ENCODE data around the gene SETD2. TPM values are rescaled to one million over a fixed set of nuclear protein-coding genes. Genes with fewer than 3 reads are reported as not detected.

Gene SETD2
- total RNA-seq, 1 experiment from 2014 or later = 60.8 TPM

DNA sequence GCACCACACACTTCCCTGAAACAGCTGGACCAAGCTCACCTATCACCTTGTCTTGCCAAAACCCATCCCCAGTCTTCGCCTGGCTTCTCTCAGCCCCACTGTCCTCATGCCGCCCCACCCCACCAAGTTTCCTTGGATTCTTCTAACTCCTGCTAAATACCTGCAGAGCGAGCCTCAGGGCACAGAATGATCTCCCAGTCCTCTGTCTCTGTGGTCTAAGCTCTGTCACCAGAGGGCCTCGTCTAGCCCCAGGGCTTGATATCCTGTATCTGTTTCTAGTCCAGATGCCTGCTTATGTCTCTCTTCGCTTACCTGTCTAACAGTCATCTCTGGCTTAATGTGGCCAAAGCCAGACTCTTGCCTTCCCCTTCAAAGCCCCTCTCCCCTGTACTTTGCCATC is 197.1 kb downstream of the SETD2 start:
- no peak overlapping the region for H3K4me3 Mint-ChIP-seq
- Histone ChIP-seq H3K27me3 (ENCODE audit: insufficient read depth, low read length) (no peaks in the 10 kb centered on the region), H3K4me1 (ENCODE audit: insufficient read depth, low read length) (no peaks in the 10 kb centered on the region), H3K79me2 (ENCODE audit: insufficient read depth, low read length) (peaks cover 60% of the 10 kb centered on the region), H3K9ac (ENCODE audit: extremely low read depth, insufficient read length, low read length) (no peak overlapping the region), H3K4ac (ENCODE audit: low read depth, low read length) (no peak overlapping the region), H4K8ac (replicated peaks; ENCODE audit: insufficient read length, low read depth, low read length) (no peak overlapping the region), H3K23me2 (ENCODE audit: insufficient read length, low read depth, low read length, poor library complexity, severe bottlenecking) (no peaks in the 10 kb centered on the region), H3T11ph (ENCODE audit: low read length) (no peak overlapping the region), H3K14ac (ENCODE audit: insufficient read depth, low read length) (no peak overlapping the region), H3K79me1 (ENCODE audit: insufficient read depth, low read depth, low read length, poor library complexity, severe bottlenecking) (peaks cover 17% of the 10 kb centered on the region), H3K9me3 (ENCODE audit: control insufficient read depth, low read depth, low read length) (no peaks in the 10 kb centered on the region), H2BK12ac (ENCODE audit: insufficient read length, low read depth, low read length) (no peak overlapping the region), H2BK120ac (ENCODE audit: low read depth, low read length, poor library complexity, severe bottlenecking) (no peak overlapping the region), H2BK15ac (ENCODE audit: low read depth, low read length) (no peak overlapping the region), H2AFZ (ENCODE audit: low read length) (no peak overlapping the region), H3K56ac (ENCODE audit: insufficient read length, low read depth, low read length) (no peak overlapping the region), H3K23ac (ENCODE audit: insufficient read length, low read depth, low read length) (no peak overlapping the region), H4K5ac (ENCODE audit: insufficient read length, low read depth, low read length) (no peak overlapping the region), H3K4me2 (ENCODE audit: insufficient read depth, insufficient read length, low read length) (no peak overlapping the region), H4K20me1 (ENCODE audit: control insufficient read depth, insufficient read depth, insufficient read length) (peaks cover 3% of the 10 kb centered on the region), H4K91ac (ENCODE audit: insufficient read length, low read depth, low read length) (no peak overlapping the region), H2AK5ac (ENCODE audit: insufficient read length, low read length) (no peak overlapping the region), H3K27ac (ENCODE audit: insufficient read length, low read depth, low read length) (no peak overlapping the region), H2BK20ac (ENCODE audit: low read depth, low read length, poor library complexity, severe bottlenecking) (no peak overlapping the region), H2BK5ac (ENCODE audit: insufficient read length, low read length) (no peak overlapping the region), H3K18ac (ENCODE audit: insufficient read length, low read depth, low read length) (no peak overlapping the region)
- H3K27me3 Mint-ChIP-seq (ENCODE audit: low read depth) = no peaks in the 10 kb centered on the region
- DNase-seq = no peak
- H3K36me3 Mint-ChIP-seq (ENCODE audit: insufficient read depth in 1 of 3, low read depth in 3 of 3) = peaks cover 32 to 44% (median 41%) of the 10 kb centered on the region in 3 experiments
- peaks cover 6 to 21% of the 10 kb centered on the region in 2 experiments; a peak in 4 of 5 replicates for H3K9me3 Mint-ChIP-seq
- WGBS (ENCODE audit: extremely low coverage, insufficient read length, low lambda C conversion rate) = no CpG with 5 or more reads among the region's 5 CpGs
- TF ChIP-seq, protein P1, sequence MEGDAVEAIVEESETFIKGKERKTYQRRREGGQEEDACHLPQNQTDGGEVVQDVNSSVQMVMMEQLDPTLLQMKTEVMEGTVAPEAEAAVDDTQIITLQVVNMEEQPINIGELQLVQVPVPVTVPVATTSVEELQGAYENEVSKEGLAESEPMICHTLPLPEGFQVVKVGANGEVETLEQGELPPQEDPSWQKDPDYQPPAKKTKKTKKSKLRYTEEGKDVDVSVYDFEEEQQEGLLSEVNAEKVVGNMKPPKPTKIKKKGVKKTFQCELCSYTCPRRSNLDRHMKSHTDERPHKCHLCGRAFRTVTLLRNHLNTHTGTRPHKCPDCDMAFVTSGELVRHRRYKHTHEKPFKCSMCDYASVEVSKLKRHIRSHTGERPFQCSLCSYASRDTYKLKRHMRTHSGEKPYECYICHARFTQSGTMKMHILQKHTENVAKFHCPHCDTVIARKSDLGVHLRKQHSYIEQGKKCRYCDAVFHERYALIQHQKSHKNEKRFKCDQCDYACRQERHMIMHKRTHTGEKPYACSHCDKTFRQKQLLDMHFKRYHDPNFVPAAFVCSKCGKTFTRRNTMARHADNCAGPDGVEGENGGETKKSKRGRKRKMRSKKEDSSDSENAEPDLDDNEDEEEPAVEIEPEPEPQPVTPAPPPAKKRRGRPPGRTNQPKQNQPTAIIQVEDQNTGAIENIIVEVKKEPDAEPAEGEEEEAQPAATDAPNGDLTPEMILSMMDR (conservative IDR thresholded peaks at IDR 0.05) = 0 out of 3 replicates have a peak, but pooled peaks have one; percentile 15
- H3K4me1 Mint-ChIP-seq = peaks cover 34 to 35% of the 10 kb centered on the region in 2 experiments
- peak overlapping the region in 2 of 3 experiments; percentile 64 to 89; a peak in 4 of 7 replicates for H3K27ac Mint-ChIP-seq

Other genes starting within 250 kb of the SETD2 start
- gene CCDC12, start 187.4 kb downstream of the SETD2 start, total RNA-seq (2021) = 49.1 and 54.0 TPM in 2 replicates
- gene NBEAL2, start 184.4 kb downstream of the SETD2 start, total RNA-seq (2021) = 50.4 and 52.1 TPM in 2 replicates
- gene KIF9, start 118.7 kb upstream of the SETD2 start, total RNA-seq (2021) = 8.4 and 11.8 TPM in 2 replicates
- gene KLHL18, start 118.8 kb upstream of the SETD2 start, total RNA-seq (2021) = 49.3 and 55.3 TPM in 2 replicates
- gene PTPN23, start 216.9 kb upstream of the SETD2 start, total RNA-seq (2021) = 38.0 and 42.2 TPM in 2 replicates

Measured in H9 (cell line).